CD4-positive, alpha-beta T cell treated with Interleukin-15 for 1 hour (primary cell): ENCODE data around the gene FXYD3.
"Not testable (repeated sequence)": the region's sequence is repeated elsewhere in the genome, so short reads cannot be mapped to it uniquely, and the experiment has no call there.

Source experiments
- DNase-seq: peaks from one replicate; pipeline ENCODE4 v3.0.0-alpha.2; 2020

The FXYD3 gene

GRCh38 chr19:35126624-35126959 lies 11.0 kb downstream of the FXYD3 start:
- DNase-seq, result no peak

- no peak for DNase-seq
Measured at GRCh38 chr19:35127871-35128270, 12.2 kb downstream of the FXYD3 start.

- no peak for DNase-seq
Measured at GRCh38 chr19:35128398-35129057, 12.9 kb downstream of the FXYD3 start.

- not testable (repeated sequence) for DNase-seq
Measured at GRCh38 chr19:35129724-35130274, 14.2 kb downstream of the FXYD3 start.

GRCh38 chr19:35130761-35131720 lies 15.4 kb downstream of the FXYD3 start:
- DNase-seq, result no peak

GRCh38 chr19:35132254-35132653 lies 16.6 kb downstream of the FXYD3 start:
- DNase-seq, result no peak

GRCh38 chr19:35133826-35134225 lies 18.2 kb downstream of the FXYD3 start:
- DNase-seq, result no peak

GRCh38 chr19:35134601-35135242 lies 19.1 kb downstream of the FXYD3 start, which contains the start of gene LGI4:
TSS of gene LGI4 (minus strand) at chr19:35135059. CDS start at chr19:35134680, 379 bp downstream.
- DNase-seq, result no peak

- peak; percentile 67 for DNase-seq
Measured at GRCh38 chr19:35135389-35135909, 19.8 kb downstream of the FXYD3 start.

GRCh38 chr19:35136231-35136630 lies 20.6 kb downstream of the FXYD3 start:
- DNase-seq, result no peak

- DNase-seq, result no peak
Measured at GRCh38 chr19:35136977-35137702, 21.5 kb downstream of the FXYD3 start.

GRCh38 chr19:35138305-35138892 lies 22.8 kb downstream of the FXYD3 start, which contains the start of gene FXYD1:
TSS of gene FXYD1 (plus strand) at chr19:35138824. CDS start at chr19:35140080, 1,256 bp downstream.
- no peak for DNase-seq

GRCh38 chr19:35140207-35140961 lies 24.8 kb downstream of the FXYD3 start:
- DNase-seq, result no peak

- peak; percentile 95 for DNase-seq
Measured at GRCh38 chr19:35140962-35141836, 25.6 kb downstream of the FXYD3 start.

- DNase-seq, result no peak
Measured at GRCh38 chr19:35141837-35142605, 26.4 kb downstream of the FXYD3 start.

GRCh38 chr19:35142606-35143230 lies 27.1 kb downstream of the FXYD3 start:
- peak; percentile 72 for DNase-seq

- DNase-seq, result no peak
Measured at GRCh38 chr19:35143231-35143715, 27.6 kb downstream of the FXYD3 start, which contains the start of gene FXYD7. TSS of gene FXYD7 (plus strand) at chr19:35143255. CDS start at chr19:35143334, 79 bp downstream.

GRCh38 chr19:35143818-35144217 lies 28.2 kb downstream of the FXYD3 start:
- no peak for DNase-seq
